HUES48 (cell line): Measurements from ENCODE around the gene GATM.
A peak's percentile ranks its signal among the peaks of the same experiment; 100 is the strongest.

ENCODE experiments used
- H3K27ac ChIP-seq: one replicate; pipeline ENCODE4 v1.7.0; 2013; ENCODE audit warnings: low read depth, low read length, inconsistent platforms
- H3K27me3 ChIP-seq: 2 replicates; pipeline ENCODE4 v1.6.1; 2013; ENCODE audit warnings: mild to moderate bottlenecking, low read length; ENCODE audit not compliant: control insufficient read depth, insufficient read depth
- H3K36me3 ChIP-seq: 2 replicates; pipeline ENCODE4 v1.6.1; 2013; ENCODE audit warnings: low read length; ENCODE audit not compliant: control insufficient read depth, insufficient read depth
- H3K4me1 ChIP-seq: 2 replicates; pipeline ENCODE4 v1.6.1; 2013; ENCODE audit warnings: mild to moderate bottlenecking, low read length; ENCODE audit not compliant: control insufficient read depth, insufficient read depth
- H3K4me3 ChIP-seq: 2 replicates; pipeline ENCODE4 v1.5.1; 2013; ENCODE audit warnings: mild to moderate bottlenecking, low read depth, low read length
- H3K9ac ChIP-seq: 2 replicates; pipeline ENCODE4 v1.6.1; 2013; ENCODE audit warnings: mild to moderate bottlenecking, low read depth, low read length, moderate library complexity
- H3K9me3 ChIP-seq: 2 replicates; pipeline ENCODE4 v1.6.1; 2013; ENCODE audit warnings: low read length; ENCODE audit not compliant: control insufficient read depth, insufficient read depth

Gene GATM, protein sequence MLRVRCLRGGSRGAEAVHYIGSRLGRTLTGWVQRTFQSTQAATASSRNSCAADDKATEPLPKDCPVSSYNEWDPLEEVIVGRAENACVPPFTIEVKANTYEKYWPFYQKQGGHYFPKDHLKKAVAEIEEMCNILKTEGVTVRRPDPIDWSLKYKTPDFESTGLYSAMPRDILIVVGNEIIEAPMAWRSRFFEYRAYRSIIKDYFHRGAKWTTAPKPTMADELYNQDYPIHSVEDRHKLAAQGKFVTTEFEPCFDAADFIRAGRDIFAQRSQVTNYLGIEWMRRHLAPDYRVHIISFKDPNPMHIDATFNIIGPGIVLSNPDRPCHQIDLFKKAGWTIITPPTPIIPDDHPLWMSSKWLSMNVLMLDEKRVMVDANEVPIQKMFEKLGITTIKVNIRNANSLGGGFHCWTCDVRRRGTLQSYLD

DNA sequence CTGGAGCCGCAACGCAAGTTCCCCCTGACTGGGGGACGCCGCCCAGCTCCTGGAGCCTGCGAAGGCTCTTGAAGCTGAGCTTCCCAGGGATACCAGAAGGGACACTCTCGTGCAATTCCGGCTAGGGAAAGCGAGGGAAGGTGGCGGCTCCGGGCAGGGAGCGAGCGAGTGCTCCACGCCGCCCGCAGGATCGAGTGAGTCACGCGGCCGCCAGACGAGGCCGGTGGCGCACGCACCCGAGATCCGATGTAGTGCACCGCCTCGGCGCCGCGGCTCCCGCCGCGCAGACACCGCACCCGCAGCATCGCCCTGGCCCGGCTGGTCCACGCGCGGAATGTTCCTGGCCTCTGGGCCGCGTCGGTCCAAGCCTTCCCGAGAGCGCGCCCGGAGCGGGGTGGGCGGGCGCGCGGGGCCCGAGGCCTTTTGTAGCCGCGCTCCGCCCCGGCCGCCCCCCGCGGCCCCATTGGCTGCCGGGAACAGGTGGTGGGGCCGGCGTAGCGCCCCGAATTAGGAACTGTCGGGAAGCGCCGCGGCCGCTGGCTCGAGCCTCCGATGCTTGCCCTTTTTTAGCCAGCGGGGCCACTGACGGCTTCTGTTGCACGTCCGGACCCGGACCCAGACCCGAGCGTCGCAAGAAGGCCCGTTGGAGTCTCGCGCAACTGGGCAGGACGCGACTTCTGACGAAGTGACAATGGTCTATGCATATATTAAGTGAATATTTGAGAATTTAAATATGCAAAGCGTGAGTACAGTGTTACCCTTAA lies at the start of gene GATM:
GATM (minus strand) TSS at position 396 of the 764 bp plus-strand sequence; CDS start at position 305, 91 bp downstream.
- peak within 1 kb of the TSS; percentile 34; the same call in 1 of the 2 replicates for H3K9ac ChIP-seq
- H3K4me1 ChIP-seq: no peaks in the 10 kb centered on the region
- H3K36me3 ChIP-seq: no peaks in the 10 kb centered on the region
- peaks cover 60% of the 10 kb centered on the region for H3K27me3 ChIP-seq
- no peak within 1 kb of the TSS for H3K27ac ChIP-seq
- no peaks in the 10 kb centered on the region for H3K9me3 ChIP-seq
- peak within 1 kb of the TSS; percentile 69 for H3K4me3 ChIP-seq

DNA sequence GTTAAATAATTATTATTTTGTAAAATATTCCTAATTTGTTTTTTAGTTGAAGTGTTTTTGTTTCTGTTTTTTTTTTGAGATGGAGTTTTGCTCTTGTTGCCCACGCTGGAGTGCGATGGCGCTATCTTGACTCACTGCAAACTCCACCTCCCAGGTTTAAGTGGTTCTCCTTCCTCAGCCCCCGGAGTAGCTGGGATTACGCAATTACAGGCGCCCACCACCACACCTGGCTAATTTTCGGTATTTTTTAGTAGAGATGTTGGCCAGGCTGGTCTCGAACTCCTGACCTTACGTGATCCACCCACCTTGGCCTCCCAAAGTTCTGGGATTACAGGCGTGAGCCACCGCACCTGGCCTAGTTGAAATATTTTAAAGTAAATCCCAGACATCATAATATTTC lies 48.7 kb upstream of the GATM start:
- Histone ChIP-seq H3K27me3 (peaks cover 31% of the 10 kb centered on the region), H3K4me3 (no peak overlapping the region), H3K9ac (no peak overlapping the region), H3K27ac (no peak overlapping the region), H3K9me3 (no peaks in the 10 kb centered on the region), H3K36me3 (peaks cover 6% of the 10 kb centered on the region), H3K4me1 (no peaks in the 10 kb centered on the region)

GRCh38 chr15:45425135-45425534 lies 46.8 kb upstream of the GATM start:
- H3K27me3 ChIP-seq: peaks cover 12% of the 10 kb centered on the region
- H3K9ac ChIP-seq: no peak overlapping the region
- H3K4me1 ChIP-seq: no peaks in the 10 kb centered on the region
- H3K36me3 ChIP-seq: peaks cover 24% of the 10 kb centered on the region
- no peak overlapping the region for H3K27ac ChIP-seq
- no peaks in the 10 kb centered on the region for H3K9me3 ChIP-seq
- H3K4me3 ChIP-seq: no peak overlapping the region

GRCh38 chr15:45424429-45424828 lies 46.1 kb upstream of the GATM start:
- Histone ChIP-seq H3K4me3 (no peak overlapping the region), H3K27me3 (peaks cover 5% of the 10 kb centered on the region), H3K27ac (no peak overlapping the region), H3K36me3 (peaks cover 32% of the 10 kb centered on the region), H3K9ac (no peak overlapping the region), H3K4me1 (no peaks in the 10 kb centered on the region), H3K9me3 (no peaks in the 10 kb centered on the region)

- H3K9ac ChIP-seq: no peak overlapping the region
- H3K27me3 ChIP-seq: no peaks in the 10 kb centered on the region
- H3K9me3 ChIP-seq: no peaks in the 10 kb centered on the region
- no peak overlapping the region for H3K4me3 ChIP-seq
- no peaks in the 10 kb centered on the region for H3K4me1 ChIP-seq
- peaks cover 97% of the 10 kb centered on the region for H3K36me3 ChIP-seq
- H3K27ac ChIP-seq: no peak overlapping the region
These were observed 39.1 kb upstream of the GATM start for GRCh38 chr15:45417303-45417950.

DNA sequence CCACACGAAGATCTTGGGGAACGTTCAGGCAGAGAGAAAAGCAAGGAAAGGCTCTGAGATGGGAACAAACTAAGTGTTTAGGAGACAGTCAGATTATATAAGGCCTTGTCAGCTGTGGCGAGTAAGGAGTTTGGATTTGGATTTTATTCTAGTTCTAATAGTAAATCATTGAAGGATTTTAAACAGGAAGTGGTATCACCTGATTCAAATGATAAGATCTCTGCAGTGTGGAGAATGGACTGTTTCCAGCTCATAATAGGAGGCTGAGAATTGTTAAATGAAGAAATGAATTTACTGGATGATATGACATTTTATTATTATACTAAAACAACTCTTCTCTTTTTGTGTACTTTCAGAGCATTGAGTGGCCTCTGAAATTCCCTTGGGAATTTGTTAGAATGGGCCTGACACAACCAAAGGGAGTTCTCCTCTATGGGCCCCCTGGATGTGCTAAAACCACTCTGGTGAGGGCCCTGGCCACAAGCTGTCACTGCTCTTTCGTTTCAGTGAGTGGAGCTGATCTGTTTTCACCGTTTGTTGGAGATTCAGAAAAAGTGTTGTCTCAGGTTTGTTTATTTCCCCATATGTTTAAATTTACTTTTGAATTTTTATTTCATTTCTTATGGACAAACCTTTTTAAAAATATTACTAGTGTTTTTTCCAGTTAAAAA lies 36.0 kb upstream of the GATM start:
- H3K9ac ChIP-seq: no peak overlapping the region
- no peaks in the 10 kb centered on the region for H3K9me3 ChIP-seq
- H3K4me3 ChIP-seq: no peak overlapping the region
- no peaks in the 10 kb centered on the region for H3K4me1 ChIP-seq
- peaks cover 95% of the 10 kb centered on the region for H3K36me3 ChIP-seq
- H3K27ac ChIP-seq: no peak overlapping the region
- no peaks in the 10 kb centered on the region for H3K27me3 ChIP-seq

GRCh38 chr15:45409596-45409995 lies 31.3 kb upstream of the GATM start:
- H3K9me3 ChIP-seq: no peaks in the 10 kb centered on the region
- H3K27ac ChIP-seq: no peak overlapping the region
- no peaks in the 10 kb centered on the region for H3K4me1 ChIP-seq
- no peak overlapping the region for H3K9ac ChIP-seq
- no peak overlapping the region for H3K4me3 ChIP-seq
- no peaks in the 10 kb centered on the region for H3K27me3 ChIP-seq
- peaks cover 95% of the 10 kb centered on the region for H3K36me3 ChIP-seq

DNA sequence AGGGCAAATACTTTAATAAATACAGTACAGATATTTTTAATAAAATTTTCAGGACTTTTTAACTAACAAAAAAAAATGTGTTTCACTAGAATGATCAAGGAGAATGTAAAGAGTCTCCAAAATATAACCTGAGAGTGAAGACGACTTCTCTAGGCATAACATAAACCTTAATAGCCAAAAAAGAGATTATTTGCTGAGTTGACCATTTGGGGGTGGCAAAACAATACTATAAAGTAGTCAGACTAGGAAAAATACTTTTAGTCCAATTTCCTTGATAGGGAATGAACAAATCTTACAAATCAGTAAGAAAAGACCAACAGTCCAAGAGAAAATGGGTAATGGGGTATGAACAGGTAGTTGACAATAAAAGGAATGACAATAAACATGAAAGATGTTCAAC lies 29.4 kb upstream of the GATM start:
- no peak overlapping the region for H3K9ac ChIP-seq

GRCh38 chr15:45402955-45403877 lies 24.9 kb upstream of the GATM start:
- Histone ChIP-seq H3K9me3 (no peaks in the 10 kb centered on the region), H3K27ac (peak overlapping the region; percentile 91), H3K27me3 (0 out of 2 replicates have a peak, but pooled peaks cover 6% of the 10 kb centered on the region), H3K36me3 (peaks cover 35% of the 10 kb centered on the region), H3K4me1 (peaks cover 12% of the 10 kb centered on the region), H3K9ac (peak overlapping the region; percentile 84), H3K4me3 (peak overlapping the region; percentile 72)

More for the DNA sequence above, 29.4 kb upstream of the GATM start:
- H3K4me1 ChIP-seq: peaks cover 8% of the 10 kb centered on the region
- H3K4me3 ChIP-seq: no peak overlapping the region
- H3K9me3 ChIP-seq: no peaks in the 10 kb centered on the region
- H3K27ac ChIP-seq: no peak overlapping the region
- H3K27me3 ChIP-seq: no peaks in the 10 kb centered on the region
- peaks cover 77% of the 10 kb centered on the region for H3K36me3 ChIP-seq
